Adipocyte (in vitro differentiated cells): ENCODE measurements around the gene SNCB.

Experiments
- DNase-seq: peaks from one replicate; pipeline ENCODE4 v3.0.0-alpha.2; 2015; ENCODE audit warnings: low read depth
- H3K27me3 ChIP-seq: replicated peaks from 2 replicates; pipeline ENCODE4 v1.7.0; 2013; ENCODE audit warnings: mild to moderate bottlenecking, low read length, moderate library complexity; ENCODE audit not compliant: control insufficient read depth, insufficient read depth
- H3K36me3 ChIP-seq: 2 replicates; pipeline ENCODE4 v1.7.0; 2013; ENCODE audit warnings: low read length, mild to moderate bottlenecking, moderate library complexity; ENCODE audit not compliant: control insufficient read depth, insufficient read depth, severe bottlenecking
- H3K4me1 ChIP-seq: 2 replicates; pipeline ENCODE4 v1.7.0; 2013; ENCODE audit warnings: mild to moderate bottlenecking, low read length, moderate library complexity; ENCODE audit not compliant: control insufficient read depth, insufficient read depth
- H3K4me3 ChIP-seq: 2 replicates; pipeline ENCODE4 v1.7.0; 2013; ENCODE audit warnings: mild to moderate bottlenecking, low read length, moderate library complexity
- H3K9ac ChIP-seq: 2 replicates; pipeline ENCODE4 v1.7.0; 2013; ENCODE audit warnings: mild to moderate bottlenecking, low read length, moderate library complexity
- H3K9me3 ChIP-seq: 2 replicates; pipeline ENCODE4 v1.7.0; 2013; ENCODE audit warnings: mild to moderate bottlenecking, low read length, moderate library complexity; ENCODE audit not compliant: control insufficient read depth

SNCB gene

GRCh38 chr5:176577312-176578176, 52.8 kb downstream of the SNCB start:
- Histone ChIP-seq H3K4me1 (no peaks in the 10 kb centered on the region), H3K9ac (no peak overlapping the region), H3K9me3 (no peaks in the 10 kb centered on the region), H3K27me3 (peaks cover 28% of the 10 kb centered on the region), H3K4me3 (no peak overlapping the region), H3K36me3 (no peaks in the 10 kb centered on the region)
- no peak for DNase-seq

- DNase-seq: no peak
- H3K4me1 ChIP-seq: no peaks in the 10 kb centered on the region
- no peaks in the 10 kb centered on the region for H3K9me3 ChIP-seq
- H3K27me3 ChIP-seq: peaks cover 39% of the 10 kb centered on the region
- H3K9ac ChIP-seq: no peak overlapping the region
- H3K36me3 ChIP-seq: no peaks in the 10 kb centered on the region
- no peak overlapping the region for H3K4me3 ChIP-seq
Observed at GRCh38 chr5:176575488-176576422, 54.6 kb downstream of the SNCB start.

- Histone ChIP-seq H3K9me3 (no peaks in the 10 kb centered on the region), H3K36me3 (no peaks in the 10 kb centered on the region), H3K4me1 (no peaks in the 10 kb centered on the region), H3K9ac (no peak overlapping the region), H3K27me3 (peaks cover 39% of the 10 kb centered on the region), H3K4me3 (no peak overlapping the region)
- no peak for DNase-seq
Observed at GRCh38 chr5:176575066-176575465, 55.3 kb downstream of the SNCB start.

- no peaks in the 10 kb centered on the region for H3K36me3 ChIP-seq
- no peak overlapping the region for H3K9ac ChIP-seq
- H3K9me3 ChIP-seq: no peaks in the 10 kb centered on the region
- no peak overlapping the region for H3K4me3 ChIP-seq
- H3K27me3 ChIP-seq: peaks cover 39% of the 10 kb centered on the region
- H3K4me1 ChIP-seq: no peaks in the 10 kb centered on the region
- DNase-seq: no peak
Observed at GRCh38 chr5:176574297-176574591, 56.1 kb downstream of the SNCB start.

- Histone ChIP-seq H3K9me3 (no peaks in the 10 kb centered on the region), H3K27me3 (peaks cover 39% of the 10 kb centered on the region), H3K4me3 (no peak overlapping the region), H3K4me1 (no peaks in the 10 kb centered on the region), H3K36me3 (no peaks in the 10 kb centered on the region), H3K9ac (no peak overlapping the region)
- peak; percentile 80 for DNase-seq
Observed at GRCh38 chr5:176573564-176574296, 56.6 kb downstream of the SNCB start.
